ENCODE measurements around the gene SRSF7.

Gene SRSF7

GRCh38 chr2:38700113-38700785 lies 50.9 kb downstream of the SRSF7 start:
- DNase-seq = peak; percentile 50

GRCh38 chr2:38698467-38699003 lies 52.6 kb downstream of the SRSF7 start:
- no peak for DNase-seq

GRCh38 chr2:38697116-38697840 lies 53.9 kb downstream of the SRSF7 start:
- DNase-seq = peak; percentile 57

Measured in activated CD4-positive, alpha-beta T cell treated with anti-CD3 and anti-CD28 coated beads, Interleukin-2, amount 50 U/mL, for 16 hours (primary cell).